Prostate gland (tissue), 2 donors: ENCODE measurements around the gene APBB3. TPM values are rescaled to one million over a fixed set of nuclear protein-coding genes. Genes with fewer than 3 reads are reported as not detected.

Experiments
- DNase-seq: peaks from one replicate; pipeline ENCODE4 v3.0.0-alpha.2; 2019; ENCODE audit warnings: low spot score
- H3K27ac ChIP-seq, 2 donors: fragments of 200-600 bp; sonication (generic); 2 replicates each; pipeline ENCODE4 v1.5.1; 2017 to 2019
- H3K27me3 ChIP-seq: fragments of 200-600 bp; sonication (generic); replicated peaks from 2 replicates; pipeline ENCODE4 v1.5.1; 2019; ENCODE audit not compliant: insufficient read depth
- H3K36me3 ChIP-seq, 2 donors: fragments of 200-600 bp; sonication (generic); 1 replicate in 1 of 2; 2 replicates in 1 of 2; pipeline versions ENCODE4 v1.5.1 to v1.8.1; 2017 to 2019
- H3K4me1 ChIP-seq: fragments of 200-600 bp; sonication (generic); replicated peaks from 2 replicates; pipeline ENCODE4 v1.5.1; 2019
- H3K4me3 ChIP-seq, 2 donors: fragments of 200-600 bp; sonication (generic); 2 replicates each; pipeline ENCODE4 v1.5.1; 2017 to 2019
- H3K9me3 ChIP-seq: fragments of 200-600 bp; sonication (generic); 2 replicates; pipeline ENCODE4 v1.5.1; 2017
- CTCF ChIP-seq, 4 experiments: fragments of 200-600 bp in 2 of 4; fragments of 450-650 bp in 2 of 4; sonication (generic) in 2 of 4; IDR thresholded peaks; 1 replicate in 3 of 4; 2 replicates in 1 of 4; pipeline ENCODE4 v1.5.1; 2016 to 2019; ENCODE audit warnings: antibody characterized with exemption in 4 of 4, mild to moderate bottlenecking in 2 of 4, moderate library complexity in 2 of 4
- POLR2A ChIP-seq: fragments of 450-650 bp; IDR thresholded peaks from one replicate; pipeline ENCODE4 v1.6.1; 2016; ENCODE audit warnings: antibody characterized with exemption, mild to moderate bottlenecking
- POLR2AphosphoS5 ChIP-seq: sonication (generic); formaldehyde crosslinking; IDR thresholded peaks from one replicate; pipeline ENCODE4 v1.6.1; 2017; ENCODE audit warnings: antibody characterized with exemption
- WGBS: methylation state at CpG from one replicate; pipeline ENCODE4 v1.1.5; 2018; 5-methylcytosine and 5-hydroxymethylcytosine counted together
- intact Hi-C: fragments of 100-400 bp; cut with DNase I; formaldehyde crosslinking; loops from one replicate; pipeline ENCODE4 v1.14.2; 2022
- total RNA-seq, 2 donors: library from RNA; depleted of rRNA; stranded (reverse); fragments of >200 nt; gene quantifications; one replicate each; pipeline ENCODE4 v1.1.0, GENCODE V29; 2016

Gene APBB3
- total RNA-seq, 2 donors from 2014 or later = 23.7 to 70.7 TPM

- H3K27me3 ChIP-seq = no peaks in the 10 kb centered on the region
- H3K36me3 ChIP-seq = no peaks in the 10 kb centered on the region
- H3K9me3 ChIP-seq = no peaks in the 10 kb centered on the region
- TF ChIP-seq POLR2AphosphoS5 (no peak), CTCF (IDR thresholded peaks at IDR 0.05) (no peak), POLR2A (no peak)
- intact Hi-C loops = no loop called here
- 100% methylated on average over 1 of the region's 1 CpG for WGBS
- H3K4me3 ChIP-seq = no peak overlapping the region
- no peak for DNase-seq
- H3K27ac ChIP-seq = no peak overlapping the region
- peaks cover 4% of the 10 kb centered on the region for H3K4me1 ChIP-seq
Measured at GRCh38 chr5:140570488-140570887, 6.1 kb upstream of the APBB3 start.

GRCh38 chr5:140570058-140570457 lies 5.7 kb upstream of the APBB3 start:
- Histone ChIP-seq H3K4me1 (peaks cover 6% of the 10 kb centered on the region), H3K27me3 (no peaks in the 10 kb centered on the region), H3K27ac (peak overlapping the region in 1 of 2 donors; percentile 45), H3K9me3 (no peaks in the 10 kb centered on the region), H3K4me3 (no peak overlapping the region), H3K36me3 (no peaks in the 10 kb centered on the region)
- intact Hi-C loops = no loop called here
- no peak for TF ChIP-seq CTCF (IDR thresholded peaks at IDR 0.05)
- 86% methylated on average over 4 of the region's 4 CpGs for WGBS
- DNase-seq = no peak

- Histone ChIP-seq H3K4me1 (peaks cover 6% of the 10 kb centered on the region), H3K36me3 (no peaks in the 10 kb centered on the region), H3K9me3 (no peaks in the 10 kb centered on the region), H3K4me3 (no peak overlapping the region), H3K27me3 (no peaks in the 10 kb centered on the region), H3K27ac (peak overlapping the region; percentile 45 to 60)
- WGBS = 63% methylated on average over 4 of the region's 4 CpGs
- TF ChIP-seq CTCF (IDR thresholded peaks at IDR 0.05) = no peak
- TF ChIP-seq POLR2A = no peak
- TF ChIP-seq POLR2AphosphoS5 = no peak
- DNase-seq = no peak
- intact Hi-C loops = no loop called here
Measured at GRCh38 chr5:140569197-140569596, 4.8 kb upstream of the APBB3 start.

GRCh38 chr5:140568443-140569063 lies 4.2 kb upstream of the APBB3 start:
- DNase-seq = no peak
- no peak for TF ChIP-seq POLR2AphosphoS5
- no peak for TF ChIP-seq POLR2A
- no peak for TF ChIP-seq CTCF (IDR thresholded peaks at IDR 0.05)
- 100% methylated on average over 2 of the region's 2 CpGs for WGBS
- H3K27me3 ChIP-seq = no peaks in the 10 kb centered on the region
- H3K9me3 ChIP-seq = no peaks in the 10 kb centered on the region
- H3K4me1 ChIP-seq = peaks cover 6% of the 10 kb centered on the region
- intact Hi-C loops = no loop called here
- H3K36me3 ChIP-seq = no peaks in the 10 kb centered on the region
- H3K4me3 ChIP-seq = no peak overlapping the region
- peak overlapping the region; percentile 45 to 60 for H3K27ac ChIP-seq

- Histone ChIP-seq H3K4me1 (peaks cover 6% of the 10 kb centered on the region), H3K36me3 (no peaks in the 10 kb centered on the region), H3K27me3 (no peaks in the 10 kb centered on the region), H3K27ac (peak overlapping the region in 1 of 2 donors; percentile 45), H3K4me3 (no peak overlapping the region), H3K9me3 (no peaks in the 10 kb centered on the region)
- no peak for DNase-seq
- WGBS = 93% methylated on average over 13 of the region's 13 CpGs
- TF ChIP-seq POLR2A = no peak
- TF ChIP-seq POLR2AphosphoS5 = no peak
- TF ChIP-seq CTCF (IDR thresholded peaks at IDR 0.05) = no peak
- intact Hi-C loops = no loop called here
Measured at GRCh38 chr5:140567871-140568270, 3.5 kb upstream of the APBB3 start.
